ENCODE results near the gene FNIP2.
"Not testable (repeated sequence)": the region's sequence is repeated elsewhere in the genome, so short reads cannot be mapped to it uniquely, and the experiment has no call there.

FNIP2 gene

DNA sequence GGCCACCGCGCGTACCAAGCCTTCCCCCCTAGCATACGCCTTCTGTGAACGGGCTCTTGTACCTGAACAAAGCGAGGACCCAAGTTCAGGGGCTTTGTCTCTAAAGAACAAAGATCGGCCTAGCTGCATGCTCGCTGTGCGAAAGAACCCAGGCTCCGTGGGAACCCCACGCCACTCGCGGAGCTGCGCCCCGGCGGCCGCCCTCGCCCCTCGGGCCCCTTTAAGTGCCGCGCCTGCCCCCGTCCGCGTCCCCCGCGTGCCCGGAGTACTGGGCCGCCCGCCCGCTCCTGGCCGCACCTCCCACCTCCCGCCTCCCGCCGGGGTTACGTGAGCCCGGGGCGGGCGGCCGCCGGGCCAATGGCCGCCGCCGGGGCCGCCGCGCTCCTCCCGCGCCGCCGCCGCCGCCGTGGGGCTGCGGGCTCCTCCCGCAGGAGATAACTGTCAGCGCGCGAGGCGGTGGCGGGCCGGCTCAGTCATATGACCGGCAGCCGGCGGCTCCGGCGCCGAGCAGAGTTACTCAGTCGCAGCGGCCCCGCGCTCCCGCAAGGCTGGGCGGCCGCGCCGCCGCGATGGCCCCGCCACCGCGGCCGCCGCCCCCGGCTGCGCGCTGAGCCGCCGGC is at the start of gene FNIP2:
TSS of gene FNIP2 (plus strand) at position 472 of the 620 bp plus-strand sequence. CDS start 187 bp downstream, outside the sequence.
- DNase-seq (ENCODE audit: low read depth) = no peak

- no peak for DNase-seq (ENCODE audit: low read depth)
These were observed 47.1 kb upstream of the FNIP2 start for GRCh38 chr4:158721680-158722079.

GRCh38 chr4:158722291-158722916 is 46.4 kb upstream of the FNIP2 start:
- DNase-seq (ENCODE audit: low read depth) = no peak

- DNase-seq (ENCODE audit: low read depth) = peak; percentile 19
These were observed 45.7 kb upstream of the FNIP2 start, which contains the start of gene PPID for GRCh38 chr4:158722917-158723793. PPID (minus strand) TSS chr4:158723396; CDS start chr4:158723288, 108 bp downstream.

- DNase-seq (ENCODE audit: low read depth) = no peak
These were observed 44.2 kb upstream of the FNIP2 start for GRCh38 chr4:158724637-158725036.

DNA sequence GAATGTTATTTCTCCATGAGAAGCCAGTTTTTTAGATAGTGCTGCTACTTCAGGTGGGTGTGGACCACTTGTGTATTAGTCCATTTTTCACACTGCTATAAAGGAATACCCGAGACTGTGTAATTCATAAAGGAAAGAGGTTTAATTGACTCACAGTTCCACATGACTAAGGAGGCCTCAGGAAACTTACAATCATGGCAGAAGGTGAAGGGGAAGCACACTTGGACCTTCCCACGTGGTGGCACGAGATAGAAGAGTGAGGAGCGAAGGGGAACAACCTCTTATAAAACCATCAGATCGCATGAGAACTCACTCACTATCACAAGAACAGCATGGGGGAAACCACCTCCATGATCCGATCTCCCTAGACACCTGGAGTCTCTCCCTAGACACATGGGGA is 42.2 kb upstream of the FNIP2 start:
- no peak for DNase-seq (ENCODE audit: low read depth)

- DNase-seq (ENCODE audit: low read depth) = no peak
These were observed 40.6 kb upstream of the FNIP2 start for GRCh38 chr4:158728236-158728635.

GRCh38 chr4:158729716-158730559 is 38.9 kb upstream of the FNIP2 start:
- DNase-seq (ENCODE audit: low read depth) = no peak

- no peak for DNase-seq (ENCODE audit: low read depth)
These were observed 30.0 kb upstream of the FNIP2 start for GRCh38 chr4:158738866-158739265.

DNA sequence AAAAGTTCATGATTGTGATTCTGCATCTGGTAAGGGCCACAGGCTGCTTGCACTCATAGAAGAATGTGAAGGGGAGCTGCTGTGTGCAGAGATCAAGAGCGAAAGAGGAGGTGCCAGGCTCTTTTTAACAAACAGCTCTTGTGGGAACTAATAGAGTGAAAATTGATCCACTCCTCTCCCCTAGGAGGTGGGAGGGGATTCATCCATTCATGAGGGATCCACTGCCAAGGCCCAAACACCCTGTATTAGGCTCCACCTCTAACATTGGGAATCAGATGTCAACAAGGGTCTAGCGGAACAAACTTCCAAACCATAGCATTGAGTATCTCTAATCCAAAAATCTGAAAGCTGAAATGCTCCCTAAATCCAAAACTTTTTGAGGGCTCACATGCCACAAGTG is 29.2 kb upstream of the FNIP2 start:
- no peak for DNase-seq (ENCODE audit: low read depth)

DNA sequence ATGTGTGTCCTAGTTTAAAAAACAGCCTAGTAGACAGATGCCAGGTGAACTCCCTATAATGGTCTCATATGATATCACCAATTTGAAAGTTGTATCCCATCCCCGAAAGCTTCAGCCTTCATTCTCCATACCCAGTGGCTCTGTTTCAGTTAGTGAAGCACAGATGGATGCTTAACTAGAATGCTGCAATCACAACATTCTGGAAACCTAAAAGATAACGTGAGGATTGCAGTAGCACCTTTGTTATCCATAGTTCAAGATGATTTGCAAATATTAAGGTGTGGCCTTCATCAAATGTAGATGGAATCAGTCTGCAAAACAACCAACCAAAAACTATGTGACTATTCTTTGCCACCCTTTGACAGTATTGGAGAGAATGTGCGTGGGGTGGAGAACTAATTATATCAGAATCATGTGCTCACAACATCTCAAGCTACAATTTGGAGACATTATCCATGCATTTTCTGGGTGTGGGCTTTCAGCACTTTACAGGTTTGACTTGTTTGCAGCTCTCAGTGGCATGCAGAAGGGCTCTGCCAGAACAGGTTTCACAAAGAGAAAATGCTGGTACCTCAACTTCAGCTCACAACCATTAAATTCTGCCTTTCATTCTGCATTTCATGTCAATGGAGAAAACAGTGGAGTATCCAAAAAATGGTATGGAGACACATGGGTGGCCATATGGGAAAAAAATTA is 27.4 kb upstream of the FNIP2 start:
- DNase-seq (ENCODE audit: low read depth) = no peak

DNA sequence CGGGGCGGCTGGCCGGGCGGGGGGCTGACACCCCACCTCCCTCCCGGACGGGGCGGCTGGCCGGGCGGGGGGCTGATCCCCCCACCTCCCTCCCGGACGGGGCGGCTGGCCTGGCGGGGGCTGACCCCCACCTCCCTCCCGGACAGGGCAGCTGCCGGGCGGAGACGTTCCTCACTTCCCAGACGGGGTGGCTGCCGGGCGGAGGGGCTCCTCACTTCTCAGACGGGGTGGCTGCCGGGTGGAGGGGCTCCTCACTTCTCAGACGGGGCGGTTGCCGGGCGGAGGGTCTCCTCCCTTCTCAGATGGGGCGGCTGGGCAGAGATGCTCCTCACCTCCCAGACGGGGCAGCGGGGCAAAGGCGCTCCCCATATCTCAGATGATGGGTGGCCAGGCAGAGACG is 22.3 kb upstream of the FNIP2 start:
- DNase-seq (ENCODE audit: low read depth) = not testable (repeated sequence)

GRCh38 chr4:158750379-158750778 is 18.4 kb upstream of the FNIP2 start:
- peak; percentile 28 for DNase-seq (ENCODE audit: low read depth)

- no peak for DNase-seq (ENCODE audit: low read depth)
These were observed 14.2 kb upstream of the FNIP2 start for GRCh38 chr4:158754385-158755180.

- not testable (repeated sequence) for DNase-seq (ENCODE audit: low read depth)
These were observed 13.0 kb upstream of the FNIP2 start for GRCh38 chr4:158755819-158756218.

GRCh38 chr4:158756588-158756987 is 12.2 kb upstream of the FNIP2 start:
- DNase-seq (ENCODE audit: low read depth) = no peak

DNA sequence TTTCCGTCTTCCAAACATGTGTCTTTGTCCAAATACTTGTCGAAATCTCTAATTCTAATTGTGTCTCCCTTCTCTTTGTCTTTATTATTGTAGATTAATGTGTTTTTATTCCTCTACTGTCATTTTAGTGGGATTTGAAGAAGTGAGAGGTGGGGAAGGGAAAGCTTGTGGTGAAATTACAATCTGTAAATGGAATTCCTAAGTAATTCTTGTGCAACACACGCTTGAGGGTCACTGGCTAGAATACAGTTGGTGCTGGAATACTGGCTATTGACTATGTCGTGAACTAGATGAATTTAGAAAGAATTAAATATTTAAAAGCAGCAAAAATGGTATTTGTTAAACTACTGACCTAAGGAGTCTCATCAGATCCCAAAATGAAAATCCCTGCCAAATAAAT is 10.7 kb upstream of the FNIP2 start:
- DNase-seq (ENCODE audit: low read depth) = no peak

DNA sequence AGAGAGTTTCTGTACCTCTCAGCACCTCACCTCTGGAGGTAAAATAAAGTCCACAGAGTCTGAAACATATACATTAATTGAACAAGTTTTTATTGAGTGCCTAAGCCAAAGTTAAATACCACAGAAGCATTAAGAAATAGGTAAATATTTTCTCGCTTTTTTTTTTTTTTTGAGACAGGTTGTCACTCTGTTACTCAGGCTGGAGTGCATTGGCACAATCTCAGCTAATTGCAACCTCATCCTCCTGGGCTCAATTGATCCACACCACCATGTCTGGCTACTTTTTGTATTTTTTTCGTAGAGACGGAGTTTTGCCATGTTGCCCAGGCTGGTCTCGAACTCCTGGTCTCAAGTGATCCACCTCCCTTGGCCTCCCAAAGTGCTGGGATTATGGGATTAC is 10.1 kb upstream of the FNIP2 start:
- no peak for DNase-seq (ENCODE audit: low read depth)

DNA sequence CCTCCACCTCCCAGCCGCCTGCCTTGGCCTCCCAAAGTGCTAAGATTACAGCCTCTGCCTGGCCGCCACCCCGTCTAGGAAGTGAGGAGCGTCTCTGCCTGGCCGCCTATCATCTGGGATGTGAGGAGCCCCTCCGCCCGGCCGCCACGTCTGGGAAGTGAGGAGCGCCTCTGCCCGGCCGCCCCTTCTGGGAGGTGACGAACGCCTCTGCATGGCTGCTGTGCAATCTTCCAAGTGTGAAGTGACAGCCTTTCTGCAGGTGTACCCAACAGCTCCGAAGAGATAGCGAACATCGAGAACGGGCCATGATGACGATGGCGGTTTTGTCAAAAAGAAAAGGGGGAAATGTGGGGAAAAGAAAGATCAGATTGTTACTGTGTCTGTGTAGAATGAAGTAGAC is 9.3 kb upstream of the FNIP2 start:
- not testable (repeated sequence) for DNase-seq (ENCODE audit: low read depth)

DNA sequence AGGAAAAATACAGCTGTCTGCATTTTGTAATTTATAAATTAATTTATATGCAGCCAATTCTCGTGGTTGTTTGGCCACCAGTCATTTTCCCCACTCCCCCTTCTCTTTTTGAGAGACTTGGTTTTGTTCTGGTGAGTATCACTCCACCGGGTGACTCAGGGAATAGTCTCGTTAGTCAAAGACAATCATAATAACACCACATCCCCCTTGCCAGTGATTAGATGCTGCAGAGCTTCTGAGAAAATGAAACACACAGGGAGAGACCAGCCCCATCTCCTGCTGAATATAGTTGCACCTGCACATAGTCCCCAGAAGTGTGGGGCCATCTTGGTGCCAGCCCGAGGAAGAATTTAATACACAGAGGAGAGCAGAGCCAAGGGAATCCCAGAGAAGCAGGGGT is 8.0 kb upstream of the FNIP2 start:
- DNase-seq (ENCODE audit: low read depth) = no peak

DNA sequence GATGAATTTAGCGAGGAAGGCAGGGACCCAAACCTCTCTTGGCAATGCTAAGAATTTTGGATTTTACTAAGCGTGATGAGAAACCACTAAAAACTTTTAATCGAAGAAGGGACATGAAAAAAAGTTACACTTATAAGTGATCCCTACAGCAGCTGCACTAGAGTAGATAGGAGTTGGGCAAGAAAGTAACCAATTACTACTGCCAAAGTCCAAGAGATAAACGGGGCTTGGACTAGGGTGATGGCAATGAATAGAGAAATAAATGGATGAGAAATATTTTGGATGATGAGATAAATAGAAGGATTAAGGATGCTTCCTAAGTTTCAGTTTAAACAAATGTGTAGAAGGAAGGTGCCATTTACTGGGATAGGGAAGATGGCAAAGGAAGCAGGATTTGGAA is 6.3 kb upstream of the FNIP2 start:
- DNase-seq (ENCODE audit: low read depth) = no peak

Data from non-pigmented ciliary epithelial cell (primary cell).